GM10248 (cell line): Measurements from ENCODE around the gene GALNT2.

ENCODE experiments used
- CTCF ChIA-PET: fragments of 300-600 bp; sonication (Branson Sonifier 250); formaldehyde crosslinking; extraction: SDS; loops from one replicate; lab custom pipeline; 2021; ENCODE audit warnings: antibody characterized with exemption; lab: Yijun Ruan, JAX
- POLR2A ChIA-PET: fragments of 350-650 bp; sonication (Branson Sonifier 250); formaldehyde crosslinking; extraction: SDS; loops from one replicate; lab custom pipeline; 2020; ENCODE audit warnings: antibody characterized with exemption; lab: Yijun Ruan, JAX
- DNase-seq: peaks from one replicate; pipeline ENCODE4 v3.0.0; 2012; ENCODE audit errors: extremely low spot score
- CTCF ChIP-seq: IDR thresholded peaks from 2 replicates; pipeline ENCODE4 v1.5.1; 2012; ENCODE audit warnings: mild to moderate bottlenecking, low read depth; ENCODE audit errors: extremely low read depth, missing control alignments, control extremely low read depth

Gene GALNT2

GRCh38 chr1:230067871-230068620, 1.0 kb downstream of the GALNT2 start:
- CTCF ChIA-PET: no interaction called here

GRCh38 chr1:230068621-230068873, 1.5 kb downstream of the GALNT2 start:
- DNase-seq: no peak
- CTCF ChIA-PET: no interaction called here
- POLR2A ChIA-PET: no interaction called here
- TF ChIP-seq CTCF: no peak

More at GRCh38 chr1:230067871-230068620, 1.0 kb downstream of the GALNT2 start:
- peak; percentile 9 for TF ChIP-seq CTCF
- POLR2A ChIA-PET: no interaction called here
- peak; percentile 39 for DNase-seq

- no peak for TF ChIP-seq CTCF
- POLR2A ChIA-PET: no interaction called here
- CTCF ChIA-PET: interaction anchor here (0.7 to 1.2 kb wide), 3 partner anchors 10 to 51 kb away, joined by 3 read pairs; no protein-coding TSS in a partner anchor
- peak; percentile 32 for DNase-seq
These were observed 2.1 kb downstream of the GALNT2 start for GRCh38 chr1:230068952-230069684.

DNA sequence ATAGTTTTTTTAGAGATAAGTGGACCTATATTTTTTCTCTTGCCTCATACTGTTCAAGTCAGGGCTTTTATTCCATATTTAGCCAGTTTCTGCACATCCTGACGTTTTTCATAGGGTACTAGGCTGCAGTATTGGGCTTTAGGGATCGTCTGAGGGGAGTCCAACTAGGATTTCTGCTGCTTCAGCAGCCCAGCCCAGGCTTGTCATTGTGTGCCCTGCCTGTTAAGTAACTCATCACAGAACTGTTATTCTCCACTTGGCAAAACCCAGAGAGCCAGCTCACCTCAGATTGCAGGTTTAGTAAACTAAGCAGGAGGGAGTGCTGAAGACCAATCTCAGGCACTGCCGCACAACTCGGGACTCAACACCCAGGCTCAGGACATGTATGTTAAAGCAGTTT, 2.8 kb downstream of the GALNT2 start:
- TF ChIP-seq CTCF: no peak
- DNase-seq: no peak
- CTCF ChIA-PET: interaction anchor here (0.7 to 1.2 kb wide), 2 partner anchors 9 to 51 kb away, joined by 3 read pairs; no protein-coding TSS in a partner anchor
- POLR2A ChIA-PET: no interaction called here

DNA sequence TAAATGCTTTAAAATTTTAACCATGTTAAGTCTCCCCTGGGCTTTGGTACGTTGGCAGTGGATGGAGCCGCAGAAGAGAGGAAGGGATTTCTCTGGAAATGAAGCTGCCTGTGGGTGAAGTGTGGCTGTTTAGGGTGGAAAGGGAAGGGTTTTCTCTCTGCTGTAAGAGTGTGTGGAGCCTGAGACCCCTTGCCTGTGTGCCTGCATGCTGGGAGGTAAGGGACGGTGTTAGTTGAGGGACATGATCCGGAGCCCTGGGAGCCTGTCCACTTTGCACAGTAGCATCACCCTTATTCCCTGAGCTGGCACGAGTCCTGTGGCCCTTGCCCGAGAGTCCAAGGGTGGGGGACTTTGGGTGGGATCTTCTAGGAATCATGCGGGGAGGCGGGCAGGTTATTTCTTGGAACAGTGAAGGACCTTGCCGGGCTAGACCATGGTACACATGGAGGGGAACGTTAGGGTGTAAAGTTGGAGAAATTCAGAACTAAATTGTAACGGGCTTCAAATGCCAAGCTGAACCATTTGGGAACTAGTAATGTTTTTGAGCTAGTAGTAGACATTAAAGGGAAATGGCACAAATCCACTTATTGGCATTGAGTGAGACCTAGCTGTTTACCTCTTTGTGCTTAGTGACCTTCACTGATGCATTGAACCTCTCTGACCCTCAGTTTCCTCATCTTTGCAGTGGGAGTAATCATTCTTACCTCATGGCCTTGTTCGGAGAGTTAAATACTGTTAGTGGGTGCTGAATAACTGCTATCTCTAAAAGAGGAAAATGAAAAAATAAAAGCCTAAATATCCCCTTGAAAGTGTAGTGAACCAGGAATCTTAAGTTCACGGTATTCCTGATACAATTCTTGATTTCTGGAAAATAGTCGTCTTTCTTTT, 3.5 kb downstream of the GALNT2 start:
- ChIA-PET CTCF (no interaction called here), POLR2A (no interaction called here)
- DNase-seq: no peak
- no peak for TF ChIP-seq CTCF

DNA sequence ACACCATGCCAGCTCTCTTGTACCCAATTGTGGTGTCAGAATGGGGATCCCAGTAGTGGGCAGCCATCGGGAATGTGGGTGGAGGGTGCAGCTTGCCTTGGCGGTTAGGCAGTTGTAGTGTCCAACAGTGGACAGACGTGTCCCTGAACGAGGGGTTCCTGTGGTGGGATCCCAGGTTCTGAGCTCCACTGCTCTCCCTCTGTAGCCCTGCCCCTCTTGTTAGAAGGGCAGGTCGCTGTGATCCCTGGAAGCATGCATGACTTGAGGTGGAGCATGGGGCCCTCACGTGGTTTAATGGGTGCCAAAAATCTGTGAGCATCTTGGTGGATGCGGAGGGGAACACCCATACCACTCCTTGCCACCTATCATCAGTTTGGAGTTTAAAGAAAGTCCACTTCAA, 4.3 kb downstream of the GALNT2 start:
- ChIA-PET POLR2A (interaction anchor here (0.6 kb wide), 1 partner anchor 1111 kb away, joined by 3 read pairs; no protein-coding TSS in a partner anchor), CTCF (no interaction called here)
- no peak for TF ChIP-seq CTCF
- no peak for DNase-seq
